IMR-90 (cell line): ENCODE measurements around the gene GPR158. TPM values are rescaled to one million over a fixed set of nuclear protein-coding genes. Genes with fewer than 3 reads are reported as not detected.

Experiments used
- ATAC-seq: fragments of 200-7000 bp; cut with Tn5 transposase; 2 replicates; pipeline ENCODE4 v1.9.1; 2020; ENCODE audit warnings: low read depth, mild to moderate bottlenecking, moderate library complexity
- BruUV-seq: library from RNA; stranded (reverse); fragments of 400-500 nt; replicated peaks from 2 replicates; lab custom pipeline; 2021; lab: Mats Ljungman, UMichigan
- CTCF ChIA-PET: fragments of 300-600 bp; formaldehyde crosslinking; extraction: SDS; loops from one replicate; lab custom pipeline; 2021; ENCODE audit warnings: antibody characterized with exemption; lab: Yijun Ruan, JAX
- POLR2A ChIA-PET: fragments of 300-600 bp; sonication (Branson Sonifier 250); formaldehyde crosslinking; loops from one replicate; lab custom pipeline; 2022; ENCODE audit warnings: antibody characterized with exemption; ENCODE audit not compliant: unreplicated experiment; lab: Charles Lee
- DNase-seq: peaks from one replicate; pipeline ENCODE4 v3.0.0; 2013
- H2AFZ ChIP-seq: replicated peaks from 2 replicates; pipeline ENCODE3; 2013; ENCODE audit warnings: low read length, mild to moderate bottlenecking; ENCODE audit not compliant: poor library complexity
- H2AK5ac ChIP-seq: 2 replicates; pipeline ENCODE4 v1.6.1; 2013; ENCODE audit warnings: low read depth, low read length, inconsistent platforms
- H2AK9ac ChIP-seq: replicated peaks from 2 replicates; pipeline ENCODE3; 2013; ENCODE audit warnings: mild to moderate bottlenecking, low read depth, low read length, moderate library complexity; ENCODE audit not compliant: poor library complexity
- H2BK120ac ChIP-seq: 2 replicates; pipeline ENCODE4 v1.6.1; 2013; ENCODE audit warnings: low read depth, low read length, inconsistent platforms
- H2BK15ac ChIP-seq: 3 replicates; pipeline ENCODE4 v1.6.1; 2013; ENCODE audit warnings: low read depth, low read length, inconsistent platforms
- H2BK20ac ChIP-seq: 2 replicates; pipeline ENCODE4 v1.6.1; 2013; ENCODE audit warnings: low read depth, mild to moderate bottlenecking, inconsistent platforms, low read length, moderate library complexity
- H2BK5ac ChIP-seq: 2 replicates; pipeline ENCODE4 v1.6.1; 2013; ENCODE audit warnings: mild to moderate bottlenecking, low read depth, low read length, inconsistent platforms; ENCODE audit not compliant: poor library complexity, severe bottlenecking
- H3K14ac ChIP-seq: replicated peaks from 2 replicates; pipeline ENCODE4 v1.6.1; 2013; ENCODE audit warnings: low read depth, low read length, inconsistent platforms
- H3K18ac ChIP-seq: 2 replicates; pipeline ENCODE4 v1.6.1; 2013; ENCODE audit warnings: low read depth, low read length, control low read depth
- H3K23ac ChIP-seq: 2 replicates; pipeline ENCODE4 v1.6.1; 2013; ENCODE audit warnings: low read depth, low read length, inconsistent platforms
- H3K27ac ChIP-seq: 2 replicates; pipeline ENCODE4 v1.5.1; 2013; ENCODE audit warnings: mild to moderate bottlenecking, control low read depth, low read length; ENCODE audit not compliant: insufficient read depth
- H3K27me3 ChIP-seq: 2 replicates; pipeline ENCODE4 v1.6.1; 2013; ENCODE audit warnings: low read length; ENCODE audit not compliant: control insufficient read depth, insufficient read depth
- H3K36me3 ChIP-seq: 2 replicates; pipeline ENCODE4 v1.6.1; 2013; ENCODE audit warnings: low read length, mixed read lengths; ENCODE audit not compliant: control insufficient read depth, insufficient read depth
- H3K4ac ChIP-seq: 2 replicates; pipeline ENCODE4 v1.6.1; 2013; ENCODE audit warnings: low read depth, low read length, inconsistent platforms
- H3K4me1 ChIP-seq: 2 replicates; pipeline ENCODE4 v1.6.1; 2013; ENCODE audit warnings: low read length, mixed read lengths; ENCODE audit not compliant: control insufficient read depth, insufficient read depth
- H3K4me2 ChIP-seq: 2 replicates; pipeline ENCODE4 v1.6.1; 2013; ENCODE audit warnings: low read depth, mild to moderate bottlenecking, control low read depth, low read length, moderate library complexity
- H3K4me3 ChIP-seq: 2 replicates; pipeline ENCODE4 v1.5.1; 2013; ENCODE audit warnings: low read depth, mild to moderate bottlenecking, control low read depth, low read length, moderate library complexity; ENCODE audit not compliant: insufficient read depth
- H3K56ac ChIP-seq: 2 replicates; pipeline ENCODE4 v1.6.1; 2013; ENCODE audit warnings: low read length, inconsistent platforms; ENCODE audit not compliant: insufficient read depth; ENCODE audit errors: extremely low read depth
- H3K79me1 ChIP-seq, 2 experiments: 2 replicates each; pipeline ENCODE4 v1.6.1; 2013; ENCODE audit warnings: low read length in 2 of 2, inconsistent platforms in 1 of 2, low read depth in 1 of 2
- H3K9ac ChIP-seq: 2 replicates; pipeline ENCODE4 v1.6.1; 2013; ENCODE audit warnings: low read depth, low read length, control low read depth
- H3K9me1 ChIP-seq: 2 replicates; pipeline ENCODE4 v1.6.1; 2013; ENCODE audit warnings: low read length, inconsistent platforms; ENCODE audit not compliant: insufficient read depth
- H3K9me3 ChIP-seq: 2 replicates; pipeline ENCODE4 v1.6.1; 2013; ENCODE audit warnings: low read length; ENCODE audit not compliant: control insufficient read depth, insufficient read depth
- H4K20me1 ChIP-seq: 2 replicates; pipeline ENCODE4 v1.6.1; 2013; ENCODE audit warnings: low read length, inconsistent platforms; ENCODE audit not compliant: insufficient read depth
- H4K5ac ChIP-seq: 2 replicates; pipeline ENCODE4 v1.6.1; 2013; ENCODE audit warnings: mild to moderate bottlenecking, low read depth, low read length, control low read depth
- H4K8ac ChIP-seq, 2 experiments: 2 replicates each; pipeline ENCODE4 v1.6.1; 2013; ENCODE audit warnings: low read depth in 2 of 2, low read length in 2 of 2, control low read depth in 1 of 2, inconsistent platforms in 1 of 2
- H4K91ac ChIP-seq: 2 replicates; pipeline ENCODE4 v1.6.1; 2013; ENCODE audit warnings: low read depth, low read length, inconsistent platforms; ENCODE audit not compliant: insufficient read depth
- BHLHE40 ChIP-seq: fragments of 150-350 bp; IDR thresholded peaks from 2 replicates; pipeline ENCODE4 v1.6.1; 2016; ENCODE audit warnings: mild to moderate bottlenecking, low read depth, low read length
- CEBPB ChIP-seq: IDR thresholded peaks from 2 replicates; pipeline ENCODE4 v1.6.1; 2012; ENCODE audit warnings: low read depth, low read length, improper control_type of control experiment
- CHD1 ChIP-seq: IDR thresholded peaks from 2 replicates; pipeline ENCODE4 v1.6.1; 2012; ENCODE audit warnings: low read depth, low read length, improper control_type of control experiment
- FOS ChIP-seq: fragments of 150-350 bp; IDR thresholded peaks from 2 replicates; pipeline ENCODE4 v1.6.1; 2016; ENCODE audit warnings: low read depth, low read length
- MAFK ChIP-seq: IDR thresholded peaks from 2 replicates; pipeline ENCODE4 v1.6.1; 2012; ENCODE audit warnings: low read depth, low read length, improper control_type of control experiment
- POLR2A ChIP-seq: IDR thresholded peaks from 2 replicates; pipeline ENCODE4 v1.6.1; 2012; ENCODE audit warnings: mild to moderate bottlenecking, low read depth, low read length
- RCOR1 ChIP-seq: IDR thresholded peaks from 2 replicates; pipeline ENCODE4 v1.6.1; 2012; ENCODE audit warnings: mild to moderate bottlenecking, low read length, improper control_type of control experiment; ENCODE audit not compliant: insufficient replicate concordance
- WGBS, 2 experiments: methylation state at CpG; one replicate each; pipeline versions ENCODE4 v1.1.5 to v1.1.7; 2013; ENCODE audit warnings: missing lambda C conversion rate in 2 of 2; ENCODE audit not compliant: insufficient read length in 1 of 2; ENCODE audit errors: extremely low coverage in 2 of 2; 5-methylcytosine and 5-hydroxymethylcytosine counted together
- dilution Hi-C: fragments of 300-500 bp; cut with HindIII; formaldehyde crosslinking; loops from one replicate; pipeline ENCODE4 v1.14.3; 2018; ENCODE audit warnings: low sequenced_read_pairs; ENCODE audit not compliant: unreplicated experiment
- in situ Hi-C: fragments of 300-500 bp; cut with MboI; formaldehyde crosslinking; loops from 3 replicates; pipeline ENCODE4 v1.14.3; 2019; ENCODE audit warnings: low sequenced_read_pairs, inconsistent platforms, mixed read lengths
- intact Hi-C: fragments of 100-400 bp; cut with micrococcal nuclease; formaldehyde crosslinking; loops from 2 replicates; pipeline ENCODE4 v1.10.0; 2022
- polyA plus RNA-seq, 3 experiments: library from polyadenylated mRNA; depleted of rRNA; stranded (reverse); fragments of >200 nt; gene quantifications; 2 replicates each; pipeline ENCODE4 v1.2.3, GENCODE V29; 2012; ENCODE audit warnings: low replicate concordance in 1 of 3
- total RNA-seq: library from RNA; depleted of rRNA; stranded (reverse); fragments of >200 nt; gene quantifications from 2 replicates; pipeline ENCODE4 v1.2.3, GENCODE V29; 2012
- TF ChIP-seq, protein P1 (sequence below): conservative IDR thresholded peaks from 2 replicates; pipeline ENCODE4 v1.5.1; 2012; ENCODE audit warnings: mild to moderate bottlenecking, low read depth, low read length, improper control_type of control experiment

GPR158 gene
- total and polyA plus RNA-seq, 2 of the 4 experiments (the other 2 are of a cell fraction): not detected

DNA sequence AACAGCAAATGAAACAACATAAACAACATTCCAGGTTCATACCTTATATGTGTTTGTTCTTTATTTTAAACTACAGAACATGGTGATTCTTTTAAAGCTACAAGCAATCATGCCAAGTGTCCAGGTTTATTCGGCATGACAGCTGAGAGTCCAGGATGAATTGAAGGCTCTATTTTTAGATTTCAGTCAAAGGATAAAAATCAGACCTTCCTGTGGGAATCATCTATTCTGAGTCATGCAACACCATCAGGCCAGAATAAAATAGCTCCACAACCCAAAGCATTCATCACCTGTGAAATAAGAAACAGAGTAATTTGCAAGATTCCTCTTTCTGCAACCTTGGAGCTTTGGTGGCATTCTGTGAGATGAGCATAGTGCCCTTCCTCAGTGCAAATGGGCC lies 466.8 kb downstream of the GPR158 start:
- no CpG with 5 or more reads among the region's 1 CpG for WGBS, 2 experiments
- intact Hi-C loops: no loop called here
- Histone ChIP-seq H3K9me3 (peaks cover 8% of the 10 kb centered on the region), H2BK15ac (no peak overlapping the region), H3K4me2 (no peak overlapping the region), H3K36me3 (no peaks in the 10 kb centered on the region), H4K91ac (no peak overlapping the region), H2AFZ (no peak overlapping the region), H3K79me1 (no peaks in the 10 kb centered on the region), H3K4me3 (no peak overlapping the region), H2AK5ac (no peak overlapping the region), H3K18ac (no peak overlapping the region), H3K9me1 (no peaks in the 10 kb centered on the region), H3K27ac (no peak overlapping the region), H3K23ac (no peak overlapping the region), H4K5ac (no peak overlapping the region), H2BK120ac (no peak overlapping the region), H3K4me1 (no peaks in the 10 kb centered on the region), H2AK9ac (no peak overlapping the region), H3K56ac (no peak overlapping the region), H4K8ac (no peak overlapping the region), H4K20me1 (no peaks in the 10 kb centered on the region), H3K4ac (no peak overlapping the region), H2BK5ac (no peak overlapping the region), H3K14ac (no peak overlapping the region), H3K27me3 (no peaks in the 10 kb centered on the region), H3K9ac (no peak overlapping the region), H2BK20ac (no peak overlapping the region)
- ChIA-PET CTCF (no interaction called here), POLR2A (no interaction called here)
- in situ Hi-C loops: no loop called here
- DNase-seq: no peak
- BruUV-seq: no TSS peak
- no peak for ATAC-seq
- dilution Hi-C loops: no loop called here
- TF ChIP-seq BHLHE40: no peak
- no peak for TF ChIP-seq POLR2A
- no peak for TF ChIP-seq RCOR1
- TF ChIP-seq CHD1: no peak
- TF ChIP-seq, protein P1, sequence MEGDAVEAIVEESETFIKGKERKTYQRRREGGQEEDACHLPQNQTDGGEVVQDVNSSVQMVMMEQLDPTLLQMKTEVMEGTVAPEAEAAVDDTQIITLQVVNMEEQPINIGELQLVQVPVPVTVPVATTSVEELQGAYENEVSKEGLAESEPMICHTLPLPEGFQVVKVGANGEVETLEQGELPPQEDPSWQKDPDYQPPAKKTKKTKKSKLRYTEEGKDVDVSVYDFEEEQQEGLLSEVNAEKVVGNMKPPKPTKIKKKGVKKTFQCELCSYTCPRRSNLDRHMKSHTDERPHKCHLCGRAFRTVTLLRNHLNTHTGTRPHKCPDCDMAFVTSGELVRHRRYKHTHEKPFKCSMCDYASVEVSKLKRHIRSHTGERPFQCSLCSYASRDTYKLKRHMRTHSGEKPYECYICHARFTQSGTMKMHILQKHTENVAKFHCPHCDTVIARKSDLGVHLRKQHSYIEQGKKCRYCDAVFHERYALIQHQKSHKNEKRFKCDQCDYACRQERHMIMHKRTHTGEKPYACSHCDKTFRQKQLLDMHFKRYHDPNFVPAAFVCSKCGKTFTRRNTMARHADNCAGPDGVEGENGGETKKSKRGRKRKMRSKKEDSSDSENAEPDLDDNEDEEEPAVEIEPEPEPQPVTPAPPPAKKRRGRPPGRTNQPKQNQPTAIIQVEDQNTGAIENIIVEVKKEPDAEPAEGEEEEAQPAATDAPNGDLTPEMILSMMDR: no peak
- TF ChIP-seq FOS: no peak
- no peak for TF ChIP-seq MAFK
- TF ChIP-seq CEBPB: no peak
